Ovary (tissue), 3 donors: ENCODE results near the gene PLEKHA6.

ENCODE experiments used
- EP300 ChIP-seq: sonication (generic); formaldehyde crosslinking; IDR thresholded peaks from one replicate; pipeline ENCODE4 v1.6.1; 2017; ENCODE audit warnings: antibody characterized with exemption
- POLR2A ChIP-seq: fragments of 450-650 bp; IDR thresholded peaks from one replicate; pipeline ENCODE4 v1.6.1; 2017; ENCODE audit warnings: antibody characterized with exemption, mild to moderate bottlenecking, moderate library complexity
- TF ChIP-seq, protein P1 (sequence below), 3 donors: fragments of 450-650 bp in 2 of 3; fragments of 200-600 bp in 1 of 3; IDR thresholded peaks; one replicate each; pipeline versions ENCODE4 v1.5.1 to v1.8.0; 2016 to 2022; ENCODE audit warnings: antibody characterized with exemption in 3 of 3, mild to moderate bottlenecking in 1 of 3
- donor health status: DM: no; HTN: no; CAD: no.

GRCh38 chr1:204240233-204240632, 119.5 kb downstream of the PLEKHA6 start:
- TF ChIP-seq, protein P1, sequence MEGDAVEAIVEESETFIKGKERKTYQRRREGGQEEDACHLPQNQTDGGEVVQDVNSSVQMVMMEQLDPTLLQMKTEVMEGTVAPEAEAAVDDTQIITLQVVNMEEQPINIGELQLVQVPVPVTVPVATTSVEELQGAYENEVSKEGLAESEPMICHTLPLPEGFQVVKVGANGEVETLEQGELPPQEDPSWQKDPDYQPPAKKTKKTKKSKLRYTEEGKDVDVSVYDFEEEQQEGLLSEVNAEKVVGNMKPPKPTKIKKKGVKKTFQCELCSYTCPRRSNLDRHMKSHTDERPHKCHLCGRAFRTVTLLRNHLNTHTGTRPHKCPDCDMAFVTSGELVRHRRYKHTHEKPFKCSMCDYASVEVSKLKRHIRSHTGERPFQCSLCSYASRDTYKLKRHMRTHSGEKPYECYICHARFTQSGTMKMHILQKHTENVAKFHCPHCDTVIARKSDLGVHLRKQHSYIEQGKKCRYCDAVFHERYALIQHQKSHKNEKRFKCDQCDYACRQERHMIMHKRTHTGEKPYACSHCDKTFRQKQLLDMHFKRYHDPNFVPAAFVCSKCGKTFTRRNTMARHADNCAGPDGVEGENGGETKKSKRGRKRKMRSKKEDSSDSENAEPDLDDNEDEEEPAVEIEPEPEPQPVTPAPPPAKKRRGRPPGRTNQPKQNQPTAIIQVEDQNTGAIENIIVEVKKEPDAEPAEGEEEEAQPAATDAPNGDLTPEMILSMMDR (IDR thresholded peaks at IDR 0.05) = no peak
- TF ChIP-seq EP300 = no peak
- TF ChIP-seq POLR2A = no peak
